Activated CD4-positive, alpha-beta T cell treated with anti-CD3 and anti-CD28 coated beads, Interleukin-2, amount 50 U/mL, for 4 hours (primary cell): Measurements from ENCODE around the gene EML3.
"Not testable (repeated sequence)": the region's sequence is repeated elsewhere in the genome, so short reads cannot be mapped to it uniquely, and the experiment has no call there.

Source experiments
- DNase-seq, 2 experiments: peaks; one replicate each; pipeline ENCODE4 v3.0.0-alpha.2; 2020

EML3 gene, protein sequence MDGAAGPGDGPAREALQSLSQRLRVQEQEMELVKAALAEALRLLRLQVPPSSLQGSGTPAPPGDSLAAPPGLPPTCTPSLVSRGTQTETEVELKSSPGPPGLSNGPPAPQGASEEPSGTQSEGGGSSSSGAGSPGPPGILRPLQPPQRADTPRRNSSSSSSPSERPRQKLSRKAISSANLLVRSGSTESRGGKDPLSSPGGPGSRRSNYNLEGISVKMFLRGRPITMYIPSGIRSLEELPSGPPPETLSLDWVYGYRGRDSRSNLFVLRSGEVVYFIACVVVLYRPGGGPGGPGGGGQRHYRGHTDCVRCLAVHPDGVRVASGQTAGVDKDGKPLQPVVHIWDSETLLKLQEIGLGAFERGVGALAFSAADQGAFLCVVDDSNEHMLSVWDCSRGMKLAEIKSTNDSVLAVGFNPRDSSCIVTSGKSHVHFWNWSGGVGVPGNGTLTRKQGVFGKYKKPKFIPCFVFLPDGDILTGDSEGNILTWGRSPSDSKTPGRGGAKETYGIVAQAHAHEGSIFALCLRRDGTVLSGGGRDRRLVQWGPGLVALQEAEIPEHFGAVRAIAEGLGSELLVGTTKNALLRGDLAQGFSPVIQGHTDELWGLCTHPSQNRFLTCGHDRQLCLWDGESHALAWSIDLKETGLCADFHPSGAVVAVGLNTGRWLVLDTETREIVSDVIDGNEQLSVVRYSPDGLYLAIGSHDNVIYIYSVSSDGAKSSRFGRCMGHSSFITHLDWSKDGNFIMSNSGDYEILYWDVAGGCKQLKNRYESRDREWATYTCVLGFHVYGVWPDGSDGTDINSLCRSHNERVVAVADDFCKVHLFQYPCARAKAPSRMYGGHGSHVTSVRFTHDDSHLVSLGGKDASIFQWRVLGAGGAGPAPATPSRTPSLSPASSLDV

GRCh38 chr11:62612366-62613290 lies at the start of gene EML3, which contains the start of gene ROM1:
Gene EML3, minus strand, starts transcription at chr11:62612775. Its CDS starts 318 bp downstream, at chr11:62612457.
Gene ROM1, plus strand, starts transcription at chr11:62613257. Its CDS starts 25 bp downstream, at chr11:62613282.
- DNase-seq: peak; percentile 85 to 88

DNA sequence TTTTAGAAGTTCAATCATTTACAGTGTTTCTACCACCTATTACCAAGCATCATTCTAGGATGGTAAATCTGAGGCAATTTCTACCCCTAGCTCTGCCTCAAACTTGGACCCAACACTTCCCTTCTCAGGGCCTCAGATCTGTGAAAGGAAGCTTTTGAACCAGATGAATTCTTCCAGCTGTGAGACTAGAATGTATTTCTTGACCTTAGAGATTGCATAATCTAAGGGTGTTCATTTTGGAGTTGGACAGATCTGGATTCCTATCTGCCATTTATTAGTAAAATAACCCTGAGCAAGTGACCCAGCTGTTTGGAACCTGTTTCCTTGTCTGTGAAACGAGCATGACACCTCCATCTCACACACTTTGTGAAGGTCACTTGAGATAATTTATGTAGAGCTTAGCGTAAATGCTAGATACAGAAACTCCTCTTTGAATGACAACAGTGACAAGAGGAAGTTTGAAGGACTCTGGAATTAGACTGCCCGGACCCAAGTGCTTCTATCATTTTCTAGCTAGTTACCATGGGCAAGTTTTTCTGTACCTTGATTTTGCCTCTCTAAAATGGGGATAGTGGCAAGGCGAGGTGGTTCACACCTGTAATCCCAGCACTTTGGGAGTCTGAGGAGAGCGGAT lies 44.3 kb upstream of the EML3 start:
- no peak for DNase-seq

DNA sequence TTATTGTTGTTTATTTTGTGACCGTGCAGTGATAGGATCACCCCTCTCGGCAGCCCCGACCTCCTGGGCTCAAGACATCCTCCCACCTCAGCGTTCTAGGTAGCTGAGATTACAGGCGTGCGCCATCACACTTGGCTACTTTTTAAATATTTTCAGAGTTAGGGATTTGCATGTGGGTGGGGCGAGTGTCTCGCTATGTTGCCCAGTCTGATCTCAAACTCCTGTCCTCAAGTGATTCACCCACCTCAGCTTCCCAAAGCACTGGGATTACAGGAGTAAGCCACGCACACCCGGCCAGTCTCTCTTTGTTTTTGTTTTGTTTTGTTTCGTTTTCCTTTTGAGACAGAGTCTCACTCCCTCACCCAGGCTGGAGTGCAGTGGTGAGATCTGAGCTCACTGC lies 41.7 kb upstream of the EML3 start:
- no peak for DNase-seq

DNA sequence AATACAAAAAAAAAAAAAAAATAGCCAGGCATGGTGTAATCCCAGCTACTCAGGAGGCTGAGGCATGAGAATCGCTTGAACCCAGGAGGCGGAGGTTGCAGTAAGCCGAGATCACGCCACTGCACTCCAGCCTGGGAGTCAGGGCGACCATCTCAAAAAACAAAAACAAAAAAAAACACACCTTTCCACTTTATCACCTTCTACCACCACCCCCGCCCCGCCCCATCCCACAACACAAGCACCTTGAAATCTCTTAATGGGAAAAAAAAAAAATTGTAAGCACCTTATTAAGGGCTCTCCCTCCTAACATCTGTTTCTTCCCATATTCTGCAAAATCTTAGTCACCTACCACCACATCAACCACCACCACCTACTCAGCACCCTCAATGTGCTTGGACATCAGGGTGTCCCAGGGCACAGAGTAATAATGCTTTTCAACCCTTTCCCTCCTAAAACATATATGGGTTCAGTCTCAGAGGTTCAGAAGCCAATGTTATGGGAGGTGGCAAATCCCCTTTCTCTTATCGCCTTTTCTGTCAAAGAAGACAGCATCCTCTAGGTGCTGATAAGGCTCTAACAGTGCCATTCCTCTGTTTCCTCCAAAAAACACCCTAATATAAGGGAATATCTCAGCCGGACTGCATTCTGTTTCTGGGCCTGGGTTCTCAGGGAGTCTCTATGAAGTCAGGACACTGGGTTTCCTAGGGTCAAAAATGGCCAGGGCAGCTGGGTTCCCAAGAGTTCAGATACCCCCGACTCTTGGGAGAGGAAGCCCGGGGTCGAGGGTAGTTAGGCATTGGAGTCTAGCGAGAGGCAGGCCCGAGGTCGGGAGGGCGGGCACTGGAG lies 39.8 kb upstream of the EML3 start:
- no peak for DNase-seq

GRCh38 chr11:62650283-62650682 lies 37.7 kb upstream of the EML3 start:
- DNase-seq: not testable (repeated sequence)

DNA sequence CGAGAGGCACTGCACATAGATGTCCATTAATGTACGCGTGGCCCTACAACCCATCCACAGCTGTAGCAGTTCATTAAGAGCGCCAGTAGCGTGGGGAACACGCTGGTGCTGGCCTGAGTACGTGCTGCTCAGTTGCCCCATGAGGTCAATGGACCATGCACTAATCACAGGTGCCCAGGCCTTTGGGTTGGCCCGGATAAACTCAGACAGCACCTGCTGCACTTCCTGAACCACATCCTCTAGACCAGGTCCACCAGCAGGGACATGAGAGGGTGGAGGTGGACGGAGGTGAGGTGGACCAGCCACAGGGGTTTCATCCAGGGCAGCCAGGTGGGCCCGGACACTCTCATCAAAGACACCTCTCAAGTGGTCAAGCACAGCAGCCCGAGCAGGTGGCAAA lies 36.9 kb upstream of the EML3 start:
- no peak for DNase-seq

GRCh38 chr11:62648967-62649364 lies 36.4 kb upstream of the EML3 start:
- no peak for DNase-seq

DNA sequence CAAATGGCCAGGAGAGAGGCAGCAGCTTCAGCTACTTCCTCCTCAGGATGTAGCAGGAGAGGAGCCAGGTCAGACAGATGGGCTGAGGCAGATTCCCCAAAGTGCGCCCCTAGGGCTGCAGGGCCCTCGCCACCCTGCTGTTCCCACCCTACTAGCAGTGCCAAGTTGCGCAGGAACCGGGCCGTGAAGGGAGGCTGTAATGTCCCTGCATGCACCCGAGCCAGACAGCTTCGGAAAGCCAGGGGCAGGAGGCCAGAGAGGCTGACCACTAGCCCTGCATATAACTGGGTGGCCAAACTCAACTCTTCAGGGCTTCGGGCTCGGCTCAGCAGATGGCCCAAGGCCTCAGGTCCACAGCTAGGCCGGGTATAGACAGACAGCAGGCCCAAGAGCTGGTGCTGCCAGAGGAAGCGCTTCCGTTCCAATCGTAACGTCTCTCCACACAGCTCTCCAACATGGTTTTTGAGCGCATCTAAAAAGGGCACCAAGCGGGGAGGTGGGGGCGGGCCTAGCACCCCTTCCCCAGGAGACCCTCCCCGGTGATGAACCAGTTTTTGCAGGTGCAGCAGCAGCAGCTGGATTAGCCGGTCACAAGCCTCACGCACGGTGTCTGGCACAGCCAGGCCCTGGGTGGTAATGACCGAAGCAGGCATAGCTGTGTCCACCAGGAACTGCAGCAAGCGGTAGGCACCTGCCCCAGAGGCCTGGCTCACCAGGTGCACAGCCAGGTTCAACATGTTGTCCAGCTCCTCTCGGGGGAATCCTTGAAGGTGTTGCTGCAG lies 35.8 kb upstream of the EML3 start:
- DNase-seq: no peak

GRCh38 chr11:62647609-62648005 lies 35.0 kb upstream of the EML3 start:
- DNase-seq: no peak

- DNase-seq: no peak
Measured at GRCh38 chr11:62646825-62647608, 34.4 kb upstream of the EML3 start.

DNA sequence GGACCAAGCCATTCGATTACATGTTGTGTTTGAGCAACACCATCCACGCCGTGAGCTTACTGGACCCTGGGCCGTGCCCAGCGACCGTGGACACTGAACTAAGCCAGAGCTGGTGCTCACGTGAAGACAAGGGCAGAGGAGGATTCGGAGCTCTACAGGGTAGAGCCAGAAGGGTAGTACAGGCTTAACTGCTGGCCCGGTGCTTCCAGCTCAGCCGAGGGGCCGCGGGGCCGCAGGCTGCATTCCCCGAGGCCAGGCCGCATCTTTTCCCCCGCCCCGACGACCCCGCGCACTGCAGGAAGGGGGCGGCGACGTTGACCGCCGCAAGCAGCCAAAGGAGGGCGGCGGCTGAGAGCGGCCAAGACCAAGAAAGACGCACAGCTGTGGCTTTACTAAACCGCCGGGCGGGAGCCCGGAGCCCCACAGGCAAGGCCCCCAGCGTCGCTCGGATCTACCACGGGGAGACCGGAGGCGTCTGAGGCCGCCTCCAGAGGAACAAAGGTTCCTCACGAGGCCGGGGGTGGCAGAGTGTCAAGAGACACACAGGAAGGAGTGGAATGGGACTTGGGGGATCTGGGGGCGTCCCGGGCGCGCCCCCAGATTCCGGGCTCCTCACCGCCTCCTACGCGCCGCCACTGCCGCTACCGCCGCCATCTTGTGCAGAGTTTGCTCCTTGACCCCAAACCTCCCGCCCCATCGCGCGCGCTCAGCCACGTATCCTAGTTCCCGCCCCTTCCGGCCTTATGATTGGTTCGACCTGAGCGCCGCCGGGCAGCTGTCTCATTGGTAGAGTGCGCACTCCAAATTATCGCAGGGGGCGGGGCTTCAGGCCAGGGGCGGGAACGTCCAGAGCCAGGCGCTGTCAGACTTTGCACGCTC lies 33.6 kb upstream of the EML3 start, which contains the start of gene GANAB:
Gene GANAB (minus strand): TSS at position 668 of the 879 bp plus-strand sequence. CDS start 14 bp downstream, at position 654.
- DNase-seq: peak; percentile 99

- no peak for DNase-seq
Measured at GRCh38 chr11:62645671-62645945, 33.0 kb upstream of the EML3 start.

DNA sequence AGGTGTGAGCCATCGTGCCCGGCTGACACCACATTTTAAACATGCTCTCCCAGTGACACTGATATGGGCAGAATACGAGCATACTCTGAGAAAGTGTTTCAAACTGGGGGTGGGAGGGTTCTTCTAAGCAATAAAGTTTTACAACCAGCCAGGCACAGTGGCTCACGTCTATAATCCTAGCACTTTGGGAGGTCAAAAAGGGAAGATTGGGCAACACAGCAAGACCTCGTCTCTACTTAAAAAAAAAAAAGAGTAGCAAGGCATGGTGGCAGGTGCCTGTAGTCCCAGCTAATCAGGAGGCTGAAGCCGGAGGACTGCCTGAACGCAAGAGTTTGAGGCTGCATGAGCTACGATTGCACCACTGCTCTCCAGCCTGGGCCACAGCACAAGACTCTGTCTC lies 31.6 kb upstream of the EML3 start:
- no peak for DNase-seq

GRCh38 chr11:62632492-62632891 lies 19.9 kb upstream of the EML3 start:
- no peak for DNase-seq

GRCh38 chr11:62627713-62628112 lies 15.1 kb upstream of the EML3 start:
- no peak for DNase-seq

GRCh38 chr11:62622476-62623089 lies 10.0 kb upstream of the EML3 start:
- DNase-seq: no peak

GRCh38 chr11:62621567-62622470 lies 9.2 kb upstream of the EML3 start, which contains the start of gene B3GAT3:
Gene B3GAT3, minus strand, starts transcription at chr11:62621986. Its CDS starts 39 bp downstream, at chr11:62621947.
- DNase-seq: peak; percentile 97
